H1 (cell line): ENCODE results near the gene POLR2M. TPM values are rescaled to one million over a fixed set of nuclear protein-coding genes. Genes with fewer than 3 reads are reported as not detected.

Source experiments
- EZH2 ChIP-seq: fragments of 200-600 bp; sonication (generic); IDR thresholded peaks from 2 replicates; pipeline ENCODE4 v1.7.1; 2012; ENCODE audit warnings: low read depth, mild to moderate bottlenecking, moderate library complexity, low read length, inconsistent platforms; ENCODE audit not compliant: severe bottlenecking
- polyA plus RNA-seq, 7 experiments: library from polyadenylated mRNA; depleted of rRNA in 3 of 7; stranded (reverse) in 5 of 7; unstranded in 2 of 7; fragments of >200 nt in 5 of 7; fragments of 200-250 nt in 2 of 7; gene quantifications; 1 replicate in 5 of 7; 2 replicates in 1 of 7; 4 replicates in 1 of 7; pipeline versions ENCODE4 v1.2.1 to v1.2.3, GENCODE V29; 2011 to 2013; ENCODE audit warnings: missing spikeins in 2 of 7, mixed read lengths in 2 of 7
- total RNA-seq: library from RNA; stranded (reverse); fragmentation: NEBNext Ultra II Directional; extraction: Animal tissue kit (Norgen Biotek cat#: 25700); gene quantifications from 2 replicates; pipeline ENCODE4 v1.2.1, GENCODE V29; 2021
- TF ChIP-seq, protein P1 (sequence below): IDR thresholded peaks from 2 replicates; pipeline ENCODE4 v1.6.1; 2012; ENCODE audit warnings: inconsistent platforms
- TF ChIP-seq, protein P2 (sequence below): IDR thresholded peaks from 2 replicates; pipeline ENCODE4 v1.6.1; 2011; ENCODE audit warnings: low read length, improper control_type of control experiment

POLR2M gene
- total and polyA plus RNA-seq, 2 of the 8 experiments (the other 6 are each of a cell fraction or from before 2014, with no cell fraction given) = 32.7 to 55.1 TPM

DNA sequence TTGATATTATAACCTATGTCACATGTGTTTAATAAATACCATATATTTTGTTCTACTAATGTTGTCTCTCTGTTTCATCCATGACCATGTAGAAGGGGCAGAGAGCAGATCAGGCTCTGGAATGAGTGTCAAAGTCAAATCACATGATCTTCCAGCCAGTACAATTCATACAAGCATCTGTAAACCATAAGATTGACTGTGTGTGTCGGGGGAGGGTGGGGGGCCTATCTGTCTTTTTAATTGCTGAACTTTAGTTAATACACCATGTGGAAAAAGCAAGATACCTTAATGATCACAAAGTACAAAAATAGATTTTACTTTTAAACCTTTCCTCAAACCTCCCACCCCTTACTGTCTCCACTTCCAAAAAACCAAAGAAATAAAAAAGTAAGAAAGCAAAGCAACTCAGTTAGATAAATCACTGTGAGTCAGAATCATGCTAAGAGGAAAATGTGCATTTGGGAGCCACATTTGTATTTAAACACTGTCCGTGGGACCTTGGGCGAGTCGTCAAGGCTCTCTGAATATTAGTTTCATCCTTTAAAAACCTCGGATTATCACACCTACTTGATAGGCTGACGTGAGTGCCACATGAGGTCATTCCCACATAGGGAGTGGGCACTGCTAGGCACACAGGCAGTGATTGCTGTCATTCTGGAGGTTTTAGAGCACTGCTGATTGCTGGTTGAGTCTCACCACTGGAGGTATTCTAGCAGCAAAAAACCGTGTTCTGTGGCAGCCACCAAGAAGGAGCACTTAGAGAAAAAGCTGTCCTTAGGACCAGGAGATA is 21.0 kb upstream of the POLR2M start (continued):
- no peak for TF ChIP-seq EZH2
- TF ChIP-seq, protein P1, sequence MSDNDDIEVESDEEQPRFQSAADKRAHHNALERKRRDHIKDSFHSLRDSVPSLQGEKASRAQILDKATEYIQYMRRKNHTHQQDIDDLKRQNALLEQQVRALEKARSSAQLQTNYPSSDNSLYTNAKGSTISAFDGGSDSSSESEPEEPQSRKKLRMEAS = no peak
- TF ChIP-seq, protein P2, sequence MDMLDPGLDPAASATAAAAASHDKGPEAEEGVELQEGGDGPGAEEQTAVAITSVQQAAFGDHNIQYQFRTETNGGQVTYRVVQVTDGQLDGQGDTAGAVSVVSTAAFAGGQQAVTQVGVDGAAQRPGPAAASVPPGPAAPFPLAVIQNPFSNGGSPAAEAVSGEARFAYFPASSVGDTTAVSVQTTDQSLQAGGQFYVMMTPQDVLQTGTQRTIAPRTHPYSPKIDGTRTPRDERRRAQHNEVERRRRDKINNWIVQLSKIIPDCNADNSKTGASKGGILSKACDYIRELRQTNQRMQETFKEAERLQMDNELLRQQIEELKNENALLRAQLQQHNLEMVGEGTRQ = no peak
